GM18505 (cell line): Measurements from ENCODE around the gene ATG3.
"Not testable (repeated sequence)": the region's sequence is repeated elsewhere in the genome, so short reads cannot be mapped to it uniquely, and the experiment has no call there.

Source experiments
- ATAC-seq: cut with Tn5 transposase; IDR thresholded peaks from one replicate; pipeline ENCODE4 v1.9.1; 2021; ENCODE audit not compliant: unreplicated experiment
- POLR2A ChIP-seq: IDR thresholded peaks from 4 replicates; pipeline ENCODE4 v1.6.1; 2011; ENCODE audit warnings: borderline replicate concordance; ENCODE audit not compliant: insufficient read depth, insufficient read length; ENCODE audit errors: extremely low read depth

ATG3 gene

DNA sequence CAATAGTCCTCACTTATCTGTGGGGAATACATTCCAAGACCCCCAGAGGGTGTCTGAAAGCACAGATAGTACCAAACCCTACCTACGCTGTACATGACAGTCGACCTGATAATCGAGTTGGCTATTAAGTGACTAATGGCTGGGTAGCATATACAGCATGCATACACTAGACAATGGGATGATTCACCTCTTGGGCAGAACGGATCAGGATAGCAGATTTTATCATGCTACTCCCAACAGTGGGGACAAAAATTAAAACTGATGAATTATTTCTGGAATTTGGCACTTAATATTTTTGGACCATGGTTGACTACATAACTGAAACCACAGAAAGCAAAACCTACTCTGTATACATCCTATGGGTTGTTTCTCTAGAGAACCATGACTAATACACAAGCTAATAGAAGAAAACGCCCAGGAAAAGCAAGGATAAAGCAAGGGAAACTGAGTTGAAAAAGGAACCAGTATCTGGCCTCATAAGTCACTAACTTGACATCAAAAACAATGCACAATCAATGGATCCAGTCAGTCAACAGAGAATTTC lies 15.5 kb downstream of the ATG3 start:
- no peak for ATAC-seq
- no peak for TF ChIP-seq POLR2A

GRCh38 chr3:112539825-112540650 lies 21.7 kb downstream of the ATG3 start:
- peak; percentile 84 for ATAC-seq
- TF ChIP-seq POLR2A, result no peak

DNA sequence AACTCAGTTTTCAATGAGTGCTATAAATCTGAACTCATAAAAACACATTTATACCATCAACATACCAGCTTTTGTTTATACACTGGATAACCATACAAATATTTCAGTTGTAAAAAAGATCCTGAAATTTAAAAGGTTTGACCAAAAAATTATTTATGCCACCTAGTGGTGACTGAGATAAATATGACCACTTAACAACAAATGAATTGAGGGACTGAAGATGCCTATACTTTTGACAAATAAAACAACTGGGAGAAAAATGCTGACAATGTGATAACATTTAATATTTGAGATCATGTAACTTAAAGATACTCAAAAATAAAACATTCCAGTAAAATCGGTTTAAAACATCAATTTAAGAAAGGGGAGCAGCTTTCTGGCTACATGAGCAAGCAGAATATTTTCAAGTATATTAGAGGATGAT lies 30.4 kb downstream of the ATG3 start:
- no peak for TF ChIP-seq POLR2A
- no peak for ATAC-seq

DNA sequence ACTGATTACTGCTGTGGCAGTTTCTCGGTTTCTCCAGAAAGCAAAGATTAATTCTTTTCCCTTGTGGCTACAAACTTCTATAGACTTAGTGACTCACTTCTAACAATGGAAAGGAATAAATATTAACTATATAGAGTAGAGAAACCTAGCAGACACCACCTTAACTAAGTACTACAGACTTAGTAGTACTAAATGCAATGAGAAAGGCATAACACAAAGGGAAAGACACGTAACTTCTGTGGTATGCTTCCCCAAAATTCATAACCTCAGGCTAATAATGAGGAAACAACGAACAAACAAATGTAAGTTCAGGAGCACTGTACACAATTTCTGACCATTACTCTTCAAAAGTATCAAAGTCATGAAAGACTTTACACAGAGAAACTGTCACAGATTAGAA lies 31.2 kb downstream of the ATG3 start:
- no peak for ATAC-seq
- TF ChIP-seq POLR2A, result no peak

DNA sequence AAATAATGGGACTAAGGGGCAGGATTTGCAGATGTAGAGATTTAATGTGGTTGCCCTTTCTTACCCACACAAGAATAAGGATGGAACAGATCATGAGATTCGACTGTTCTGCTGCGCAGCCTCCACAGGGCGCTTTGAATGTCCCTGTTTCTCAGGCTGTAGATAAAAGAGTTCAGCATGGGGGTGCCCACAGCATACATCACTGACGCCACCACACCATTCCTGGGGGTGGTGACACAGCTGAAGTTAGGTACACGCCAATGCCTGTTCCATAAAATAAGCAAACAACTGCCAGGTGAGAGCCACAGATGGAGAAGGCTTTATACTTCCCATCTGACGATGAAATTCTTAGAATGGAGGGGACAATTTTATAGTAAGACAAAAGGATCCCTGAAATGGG lies 37.6 kb downstream of the ATG3 start:
- not testable (repeated sequence) for ATAC-seq

- ATAC-seq, result peak; percentile 47
- no peak for TF ChIP-seq POLR2A
These were observed 42.2 kb downstream of the ATG3 start for GRCh38 chr3:112519424-112520001.

DNA sequence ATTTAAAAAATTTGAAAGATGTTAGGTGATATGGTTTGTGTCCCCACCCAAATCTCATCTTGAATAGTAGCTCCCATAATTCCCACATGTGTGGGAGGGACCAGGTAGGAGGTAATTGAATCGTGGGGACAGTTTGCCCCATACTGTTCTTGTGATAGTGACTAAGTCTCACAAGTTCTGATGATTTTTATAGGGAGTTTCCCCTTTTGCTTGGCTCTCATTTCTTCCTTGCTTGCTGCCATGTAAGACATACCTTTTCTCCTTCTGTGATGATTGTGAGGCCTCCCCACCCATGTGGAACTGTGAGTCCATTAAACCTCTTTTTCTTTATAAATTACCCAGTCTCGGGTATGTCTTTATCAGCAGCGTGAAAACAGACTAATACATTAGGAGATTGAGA lies 42.8 kb downstream of the ATG3 start:
- not testable (repeated sequence) for ATAC-seq

DNA sequence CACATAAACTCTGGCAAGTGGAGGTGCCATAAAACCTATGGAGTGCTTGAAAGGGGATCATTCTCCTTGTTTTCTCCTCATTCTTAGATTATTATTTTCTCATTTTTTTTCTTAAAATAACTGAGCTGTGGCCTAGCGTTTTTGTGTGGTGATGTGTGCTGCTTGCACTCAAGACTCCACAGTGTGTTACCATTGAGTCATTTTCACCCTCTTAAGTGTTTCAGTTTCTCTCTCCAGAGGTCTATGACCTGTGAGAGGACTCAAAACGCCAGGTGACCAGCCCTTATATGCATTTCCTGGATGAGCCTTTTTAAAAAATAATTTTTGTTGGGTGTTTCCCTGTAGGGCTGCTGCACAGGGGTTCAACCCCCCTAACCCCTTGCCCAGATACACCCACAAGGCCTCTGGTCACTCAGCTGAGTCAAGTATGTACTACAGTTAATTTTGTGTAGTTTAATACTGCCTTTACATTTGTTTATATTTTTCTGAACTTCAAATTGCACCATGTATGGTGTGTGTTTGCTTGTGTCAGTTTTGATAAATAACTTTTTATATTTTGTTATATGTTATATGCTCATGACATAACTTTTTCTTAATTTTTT lies 47.1 kb downstream of the ATG3 start:
- peak; percentile 16 for TF ChIP-seq POLR2A
- ATAC-seq, result peak; percentile 98

DNA sequence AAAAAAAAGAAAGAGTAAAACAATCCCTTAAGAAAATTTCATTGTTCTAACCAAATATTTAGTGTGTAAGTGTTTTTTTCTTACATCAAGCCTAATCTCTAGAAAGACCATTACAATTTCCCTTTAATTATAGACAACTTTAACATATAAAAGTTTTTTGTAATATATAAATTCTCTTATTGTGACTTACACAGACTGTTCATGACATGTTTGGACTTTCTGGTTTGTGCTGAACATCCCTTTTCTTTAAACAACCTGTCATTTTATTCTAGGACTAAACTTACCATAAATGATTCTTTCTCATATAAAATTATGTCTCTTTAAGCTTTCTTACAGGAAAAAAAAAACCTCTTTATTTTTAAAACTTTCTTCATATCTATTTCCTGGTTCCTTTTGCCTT lies 49.4 kb downstream of the ATG3 start:
- no peak for TF ChIP-seq POLR2A
- ATAC-seq, result no peak

GRCh38 chr3:112508860-112509259 lies 52.9 kb downstream of the ATG3 start:
- ATAC-seq, result no peak
- no peak for TF ChIP-seq POLR2A

DNA sequence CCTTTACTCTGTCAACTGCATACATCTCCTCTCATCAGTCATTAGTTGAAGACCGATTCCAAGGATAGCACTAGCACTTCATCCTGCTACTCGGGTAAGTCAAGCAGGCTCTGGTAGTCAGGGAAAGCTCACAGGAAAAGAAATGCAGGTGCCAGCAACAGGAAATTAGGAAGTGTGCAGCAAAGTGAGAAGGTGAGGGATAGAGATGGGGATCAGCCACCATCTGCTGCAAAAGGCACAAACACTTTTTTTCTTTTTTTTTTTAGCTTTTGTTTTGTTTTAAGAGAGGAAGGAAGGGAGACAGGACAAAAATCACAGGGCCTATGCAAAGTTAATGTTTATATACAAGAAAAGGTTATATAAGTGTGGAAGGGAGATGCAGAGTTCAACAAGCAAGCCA lies 53.5 kb downstream of the ATG3 start:
- ATAC-seq, result no peak
- TF ChIP-seq POLR2A, result no peak

DNA sequence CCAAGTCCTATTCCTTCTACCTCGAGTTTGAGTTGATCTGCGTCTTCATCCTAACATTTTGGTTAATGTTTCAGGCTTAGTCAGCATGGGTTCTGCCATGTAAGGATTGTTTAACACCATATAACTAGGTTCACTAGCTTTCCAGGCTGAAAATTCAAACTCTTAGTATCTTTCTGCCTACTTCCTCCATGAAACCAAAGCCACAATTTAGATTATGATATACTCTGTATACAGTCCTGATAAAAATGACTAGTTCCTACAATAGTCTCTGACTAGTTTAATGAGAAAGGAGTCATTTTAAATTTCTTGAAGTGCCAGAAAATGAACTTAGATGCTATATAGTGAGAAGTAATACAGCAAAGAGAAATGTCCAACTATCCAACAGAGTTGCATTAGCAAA lies 55.9 kb downstream of the ATG3 start:
- TF ChIP-seq POLR2A, result no peak
- ATAC-seq, result no peak

DNA sequence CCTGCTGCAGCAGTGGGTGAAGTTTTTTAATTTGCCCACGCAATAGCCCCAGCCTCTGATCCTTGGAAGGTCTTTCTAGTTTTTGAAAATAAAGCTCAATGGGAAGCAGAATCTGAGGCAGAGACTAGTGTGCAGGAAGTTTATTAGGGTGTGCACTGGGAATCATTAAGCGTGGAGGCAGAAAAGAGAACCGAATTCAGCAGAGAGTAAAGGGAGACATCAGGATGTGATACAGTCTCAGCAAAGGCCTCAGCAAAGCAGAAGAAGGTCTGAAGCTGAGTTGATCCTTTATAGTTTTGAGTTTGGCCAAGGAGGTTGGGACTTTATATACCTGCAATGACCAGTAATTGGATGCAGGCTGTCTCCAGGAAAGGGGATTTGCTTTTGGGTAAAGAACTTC lies 57.6 kb downstream of the ATG3 start:
- TF ChIP-seq POLR2A, result no peak
- no peak for ATAC-seq

GRCh38 chr3:112503304-112503972 lies 58.3 kb downstream of the ATG3 start:
- no peak for TF ChIP-seq POLR2A
- ATAC-seq, result no peak

DNA sequence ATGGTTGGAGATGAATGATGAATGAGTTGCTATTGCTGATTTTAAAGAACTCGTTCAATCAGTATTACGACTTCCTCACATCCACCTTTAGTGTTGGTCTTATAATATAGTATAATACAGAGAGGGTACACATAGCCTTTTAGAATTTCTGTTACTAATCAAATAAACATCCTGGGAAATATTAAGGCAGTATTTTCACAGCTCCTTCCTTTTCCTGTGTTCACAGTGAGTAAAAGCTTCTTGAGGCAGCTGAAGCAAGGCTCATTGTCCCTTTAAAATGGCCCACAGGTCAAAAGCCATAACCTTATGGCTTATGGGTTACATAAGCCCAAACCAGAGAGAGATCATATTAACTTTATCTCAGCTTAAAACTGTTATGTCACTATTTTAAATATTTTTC lies 61.1 kb downstream of the ATG3 start:
- no peak for TF ChIP-seq POLR2A
- no peak for ATAC-seq
